CD1c-positive myeloid dendritic cell (primary cell): Measurements from ENCODE around the gene TRIM41.
"Not testable (repeated sequence)": the region's sequence is repeated elsewhere in the genome, so short reads cannot be mapped to it uniquely, and the experiment has no call there.

Source experiments
- DNase-seq: peaks from one replicate; pipeline ENCODE4 v3.0.0-alpha.2; 2016; ENCODE audit errors: extremely low spot score

Gene TRIM41

GRCh38 chr5:181283841-181284755, 61.0 kb downstream of the TRIM41 start:
- DNase-seq: not testable (repeated sequence)
